Activated T-cell treated with anti-CD3 and anti-CD28 coated beads for 24 hours (primary cell): Measurements from ENCODE around the gene WWOX.

Experiments used
- DNase-seq: peaks from one replicate; pipeline ENCODE4 v3.0.0-alpha.2; 2020; ENCODE audit warnings: low read depth

WWOX gene

DNA sequence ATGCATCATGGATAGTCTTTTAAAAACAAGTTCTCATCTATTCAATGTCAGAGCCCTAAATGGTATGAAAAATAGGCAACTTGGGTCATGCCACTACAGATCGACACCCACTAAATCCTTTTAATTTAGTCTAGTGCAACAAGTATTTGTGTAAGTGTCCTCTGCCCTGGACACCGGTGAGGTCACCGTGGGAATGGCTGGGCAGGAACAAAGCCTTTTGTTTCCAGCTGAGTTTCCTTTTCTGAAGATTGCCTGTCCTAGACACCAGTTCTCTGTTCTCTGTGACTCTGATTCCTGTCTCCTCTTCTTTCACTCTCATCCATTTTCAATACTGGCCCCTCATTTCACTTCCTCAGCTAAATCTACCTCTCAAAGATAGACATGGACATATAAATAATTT, 1054.6 kb downstream of the WWOX start:
- DNase-seq, result no peak

DNA sequence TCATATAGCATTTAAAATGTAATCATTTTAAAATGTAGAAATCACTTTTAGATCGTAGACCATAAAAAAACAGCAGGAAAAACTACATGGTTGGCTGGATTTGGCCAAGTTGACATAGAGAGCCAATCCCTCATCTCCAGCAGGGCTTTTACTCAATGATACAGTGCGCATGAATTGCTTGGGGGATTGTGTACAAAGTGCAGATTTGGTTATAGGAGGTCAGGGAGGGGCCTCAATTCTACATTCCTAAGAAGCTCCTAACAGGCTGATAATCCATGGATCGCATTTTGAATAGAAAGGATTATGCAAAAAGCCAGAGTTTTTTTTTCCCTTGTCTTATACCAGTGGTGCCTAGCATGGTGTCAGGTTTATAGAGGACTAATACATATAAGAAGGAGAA, 1056.0 kb downstream of the WWOX start:
- DNase-seq, result no peak

DNA sequence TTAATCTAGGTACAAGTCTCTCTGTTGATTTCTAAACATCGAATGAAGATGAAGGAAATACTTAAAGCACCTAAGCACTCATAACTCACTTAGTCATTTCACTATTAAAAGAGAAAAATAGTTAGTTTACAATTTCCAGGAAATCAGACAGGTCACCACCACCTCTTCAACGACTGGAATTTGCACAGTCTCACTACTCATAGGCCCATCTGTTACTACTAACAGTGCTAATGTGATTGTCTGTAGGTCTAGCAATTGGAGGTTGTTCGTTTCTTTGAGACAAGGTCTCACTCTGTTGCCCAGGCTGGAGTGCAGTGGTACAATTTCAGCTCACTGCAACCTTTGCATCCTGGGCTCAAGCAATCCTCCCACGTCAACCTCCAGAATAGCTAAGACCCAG, 1056.5 kb downstream of the WWOX start:
- no peak for DNase-seq

DNA sequence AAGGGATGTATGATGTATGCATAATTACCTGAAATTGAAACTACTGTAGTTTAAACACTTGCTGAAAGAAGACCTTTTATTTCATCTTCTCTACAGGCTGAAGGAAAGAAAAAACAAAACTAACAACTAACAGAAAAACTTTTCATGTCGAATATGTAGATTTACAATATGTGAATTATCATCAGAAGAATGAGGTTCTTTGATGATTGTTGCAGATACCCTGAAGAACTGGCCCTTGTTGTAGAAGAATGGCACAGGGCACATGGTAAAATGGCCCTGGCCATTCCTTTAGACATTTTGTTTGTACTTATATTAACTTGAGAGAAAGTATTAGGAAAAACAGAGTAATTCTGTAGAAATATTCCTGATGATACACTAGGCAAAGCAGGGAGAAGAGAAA, 1057.3 kb downstream of the WWOX start:
- DNase-seq, result no peak

DNA sequence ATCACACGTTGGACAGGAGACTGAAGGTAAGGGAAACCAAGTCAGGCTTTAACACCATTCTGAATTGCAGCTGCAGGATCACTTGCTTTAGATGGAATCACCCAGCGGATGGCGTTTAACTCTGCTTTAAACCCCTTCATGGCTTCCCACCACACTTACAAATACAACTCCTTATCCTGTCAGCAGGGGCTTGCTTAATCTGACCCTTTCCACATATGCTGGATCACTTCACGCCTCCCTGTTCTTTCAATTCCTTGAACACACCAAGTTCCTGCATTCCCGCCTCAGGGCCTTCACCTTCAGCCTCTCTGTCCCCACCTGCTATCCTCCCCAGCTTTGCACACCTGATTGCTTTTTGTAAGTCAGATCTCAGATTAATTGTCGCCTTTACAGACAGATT, 1058.9 kb downstream of the WWOX start:
- DNase-seq, result no peak

DNA sequence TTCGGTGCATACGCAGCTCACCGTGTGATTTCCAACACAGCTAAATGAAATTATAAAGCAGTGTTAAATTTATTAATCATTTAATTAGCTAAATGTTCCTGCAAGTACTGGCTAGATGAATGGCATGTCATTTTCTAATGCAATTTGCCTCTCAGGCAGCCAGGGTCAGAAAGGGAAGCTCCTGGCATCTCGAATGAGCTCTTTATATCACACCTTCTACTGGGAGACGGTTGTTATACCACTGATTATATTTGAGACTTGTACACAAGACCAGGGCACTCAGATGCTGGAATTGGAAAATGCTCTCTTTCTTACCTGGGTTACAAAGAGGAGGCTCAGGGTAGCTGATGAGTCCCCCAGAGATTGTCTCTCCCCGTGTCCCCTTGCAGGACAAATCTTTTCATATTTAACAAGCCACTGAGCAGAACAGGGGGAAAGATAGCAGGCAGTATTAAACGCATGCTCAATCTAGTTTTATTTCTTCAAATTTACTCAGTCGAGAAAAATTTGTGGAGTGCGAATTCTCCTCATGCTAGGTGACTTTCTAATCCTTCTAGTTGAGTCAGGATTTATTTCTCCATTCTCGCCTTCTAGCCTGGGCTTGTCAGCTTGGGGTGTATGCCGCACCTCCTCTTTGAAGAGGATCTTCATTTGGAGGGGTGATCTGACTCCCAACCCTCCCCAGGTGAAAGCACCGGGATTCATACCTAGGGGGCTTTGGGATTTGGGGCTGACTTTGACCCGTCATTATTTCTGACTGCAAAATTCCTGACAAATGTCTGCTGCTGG, 1060.0 kb downstream of the WWOX start:
- DNase-seq, result no peak

DNA sequence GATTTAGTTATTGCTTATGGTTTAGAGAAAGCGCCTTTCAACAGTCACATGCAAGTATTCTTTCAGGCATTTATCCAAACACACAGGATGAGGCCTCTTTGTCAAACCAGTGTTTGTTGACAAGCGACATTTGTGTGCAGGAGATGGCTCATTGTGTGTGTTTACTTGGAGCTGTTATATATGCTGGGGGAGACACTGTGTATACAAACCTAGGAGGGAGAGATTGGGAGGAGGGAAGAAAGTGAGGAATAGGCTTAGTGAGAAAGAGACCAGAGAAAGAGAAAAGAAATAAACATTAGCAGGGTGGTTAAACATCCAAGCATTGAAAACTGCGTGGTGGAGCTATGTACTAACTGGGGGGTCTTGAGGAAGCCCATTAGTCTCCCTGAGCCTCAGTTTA, 1063.5 kb downstream of the WWOX start:
- DNase-seq, result no peak

DNA sequence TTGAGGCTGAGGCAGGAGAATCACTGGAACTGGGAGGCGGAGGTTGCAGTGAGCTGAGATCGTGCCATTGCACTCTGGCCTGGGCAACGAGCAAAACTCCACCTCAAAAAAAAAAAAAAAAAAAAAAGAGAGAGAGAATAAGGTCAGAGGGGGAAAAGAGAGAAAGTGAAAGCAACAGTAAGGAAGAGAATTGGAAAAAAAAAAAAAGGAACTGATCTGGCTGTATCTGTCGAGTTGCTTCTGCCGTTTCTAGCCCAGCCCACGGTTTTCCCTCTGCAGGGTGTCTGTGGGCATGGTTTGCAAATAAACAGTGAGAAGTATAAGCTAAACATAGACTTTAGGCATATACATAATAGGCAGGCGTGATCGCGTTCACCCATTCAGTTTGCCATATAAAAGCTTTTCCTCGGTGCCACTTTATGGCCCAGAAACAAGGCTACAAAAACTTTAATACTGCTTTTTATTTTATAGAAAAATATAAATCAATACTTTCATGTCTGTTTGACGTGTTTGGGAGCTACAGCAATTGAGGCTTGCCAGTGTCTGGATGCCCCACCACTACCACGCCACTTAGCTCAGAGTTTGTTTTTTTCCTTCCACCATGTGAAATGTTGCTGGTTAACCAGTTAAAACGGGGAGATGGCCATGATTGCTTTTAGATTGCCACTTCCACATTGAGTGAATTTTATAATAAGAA, 1064.4 kb downstream of the WWOX start:
- DNase-seq, result no peak

DNA sequence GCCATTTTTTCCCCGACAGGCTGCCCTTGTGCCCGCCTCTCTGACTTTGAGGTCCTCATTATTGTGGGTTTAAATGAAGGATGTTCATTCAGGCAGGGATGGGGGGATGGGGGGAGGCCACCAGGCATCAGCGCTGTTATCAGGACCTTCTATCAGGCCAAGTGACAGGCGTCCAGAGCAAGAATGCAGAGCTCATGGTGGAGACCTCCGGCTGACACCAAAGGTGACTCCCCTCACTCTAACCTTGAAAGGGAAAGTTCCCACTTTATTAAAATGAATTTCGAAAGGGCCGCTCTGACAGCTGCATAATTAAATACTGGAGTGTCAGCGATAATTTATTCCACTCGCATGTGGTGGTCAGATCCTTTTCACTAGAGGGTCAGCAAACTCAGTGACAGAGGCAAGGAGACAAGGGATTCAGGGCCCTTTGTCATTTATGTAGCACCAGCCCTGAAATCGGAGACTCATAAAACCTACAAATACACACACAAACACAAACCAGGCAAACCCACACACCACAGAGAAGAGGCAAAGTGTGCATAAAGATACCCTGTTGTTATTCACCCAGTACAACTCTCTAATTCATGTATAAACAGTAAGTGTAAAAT, 1065.0 kb downstream of the WWOX start:
- DNase-seq, result no peak

DNA sequence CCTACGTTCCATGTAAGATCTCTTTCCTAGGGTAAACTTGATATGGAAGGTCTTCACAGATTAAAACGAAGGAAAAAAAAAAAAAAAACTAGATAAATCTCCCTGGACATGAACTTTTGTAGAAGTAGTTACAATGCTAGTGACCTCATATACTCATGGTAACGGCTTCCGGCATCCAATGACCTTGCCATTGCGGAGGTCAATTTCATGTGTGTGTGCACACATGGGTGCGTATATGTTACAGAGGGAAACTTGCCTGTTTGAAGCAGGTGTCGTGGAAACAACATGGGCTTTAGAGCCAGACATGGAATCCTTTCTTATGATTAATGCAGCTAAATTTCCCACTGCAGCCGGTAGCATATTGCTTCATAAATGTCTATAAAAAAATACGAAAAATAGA, 1065.6 kb downstream of the WWOX start:
- DNase-seq, result no peak

DNA sequence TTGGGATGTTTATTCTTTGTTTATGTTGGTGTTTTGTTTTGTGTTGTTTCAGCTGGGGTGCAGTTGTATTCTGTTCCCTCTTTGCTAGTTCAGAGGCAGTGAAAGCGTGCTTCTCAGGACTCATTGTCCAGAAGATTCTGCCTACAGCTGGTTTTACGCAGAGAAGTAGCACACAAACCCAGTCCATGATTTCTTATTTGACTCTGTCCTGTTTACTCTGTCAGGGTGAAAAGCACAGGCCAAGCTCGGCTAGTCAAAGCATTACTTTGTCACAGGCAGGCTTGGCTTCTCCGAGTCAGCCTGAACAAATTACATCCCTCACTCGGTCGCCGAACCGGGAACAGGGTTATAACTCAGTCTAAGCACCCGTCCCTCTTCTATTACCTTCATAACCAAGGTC, 1066.1 kb downstream of the WWOX start:
- DNase-seq, result no peak

DNA sequence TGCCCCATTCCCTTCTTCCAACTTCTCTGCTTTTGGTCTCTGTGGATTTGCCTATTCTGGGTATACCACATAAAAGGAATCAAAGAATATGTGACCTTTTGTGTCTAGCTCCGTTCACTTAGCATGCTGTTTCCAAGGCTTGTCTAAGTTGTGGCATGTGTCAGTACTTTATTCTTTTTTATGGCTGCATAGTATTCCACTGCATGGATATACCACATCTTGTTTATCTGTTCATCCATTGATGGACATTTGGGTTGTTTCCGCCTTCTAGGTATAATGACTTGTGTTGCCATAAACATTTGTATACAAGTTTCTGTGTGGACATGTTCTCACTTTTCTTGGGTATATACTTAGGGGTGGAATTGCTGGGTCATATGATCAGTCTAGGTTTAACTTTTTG, 1068.4 kb downstream of the WWOX start:
- no peak for DNase-seq

DNA sequence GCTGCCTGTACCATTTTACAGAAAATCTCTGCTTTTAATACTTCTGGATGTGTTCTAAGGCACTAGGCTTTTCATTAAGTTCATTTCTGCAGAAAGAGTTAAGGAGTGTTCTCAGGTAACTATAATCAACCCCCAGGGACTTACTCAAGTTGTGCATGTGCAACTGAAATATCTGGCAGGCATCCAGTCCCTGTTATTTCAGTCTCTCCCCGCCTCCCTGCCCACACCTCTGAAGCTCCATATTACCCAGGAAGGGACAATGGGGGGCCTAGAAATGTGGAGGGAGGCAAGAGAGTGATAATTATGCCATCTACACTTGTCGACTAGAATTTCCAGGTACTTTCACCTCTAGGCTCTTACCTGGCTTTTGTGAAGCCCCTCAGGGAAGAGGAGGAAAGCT, 1068.9 kb downstream of the WWOX start:
- DNase-seq, result no peak

DNA sequence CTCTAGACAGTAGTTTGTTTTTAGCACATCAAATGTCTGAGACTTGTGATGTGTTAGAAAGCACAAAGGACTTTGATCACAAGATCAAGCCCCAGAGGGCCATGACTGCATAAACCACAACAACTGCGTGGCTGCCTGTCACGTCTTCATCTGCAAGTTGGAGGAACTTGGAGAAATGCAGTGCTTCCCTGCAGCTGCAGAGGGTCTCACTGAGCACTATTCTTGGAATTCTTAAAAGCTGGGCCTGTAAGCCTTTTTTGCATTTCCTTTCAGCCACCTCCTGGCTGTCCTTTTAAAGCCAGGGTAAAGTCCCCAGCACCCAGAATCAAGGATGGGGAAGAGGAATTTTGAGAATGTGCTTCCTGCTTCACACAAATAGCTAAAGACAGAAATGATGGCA, 1069.8 kb downstream of the WWOX start:
- DNase-seq, result no peak

DNA sequence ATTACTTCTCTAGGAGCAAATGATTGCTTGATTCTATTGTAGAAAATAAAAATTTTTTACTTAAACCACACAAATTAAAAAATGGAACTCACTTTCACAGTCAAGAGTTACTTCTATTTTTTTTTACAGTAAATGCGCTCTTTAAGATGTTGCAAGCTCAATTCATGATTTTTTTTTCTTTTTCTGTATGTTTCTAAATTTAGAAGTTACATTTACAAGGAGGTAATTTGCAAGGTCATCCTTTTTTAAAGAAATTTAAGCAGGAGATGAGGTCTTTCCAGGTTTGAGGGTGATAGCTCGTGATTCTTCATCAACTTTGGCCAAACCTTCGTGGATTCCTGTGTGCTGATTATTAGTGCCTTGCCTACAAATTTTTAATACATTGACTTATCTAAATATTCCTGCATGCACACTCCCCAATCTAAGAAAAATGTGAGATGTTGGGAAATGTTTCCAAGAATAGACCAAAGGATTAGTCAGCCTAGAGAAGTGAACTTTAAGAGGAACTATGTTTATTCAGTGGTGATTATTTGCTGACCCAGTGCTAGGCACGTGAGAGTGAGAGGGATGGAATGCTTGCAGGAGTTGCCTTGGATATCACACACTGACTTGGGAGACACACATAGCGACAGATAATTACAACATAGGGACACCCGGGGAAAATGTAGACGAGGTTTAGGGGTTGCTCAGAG, 1071.2 kb downstream of the WWOX start:
- no peak for DNase-seq

DNA sequence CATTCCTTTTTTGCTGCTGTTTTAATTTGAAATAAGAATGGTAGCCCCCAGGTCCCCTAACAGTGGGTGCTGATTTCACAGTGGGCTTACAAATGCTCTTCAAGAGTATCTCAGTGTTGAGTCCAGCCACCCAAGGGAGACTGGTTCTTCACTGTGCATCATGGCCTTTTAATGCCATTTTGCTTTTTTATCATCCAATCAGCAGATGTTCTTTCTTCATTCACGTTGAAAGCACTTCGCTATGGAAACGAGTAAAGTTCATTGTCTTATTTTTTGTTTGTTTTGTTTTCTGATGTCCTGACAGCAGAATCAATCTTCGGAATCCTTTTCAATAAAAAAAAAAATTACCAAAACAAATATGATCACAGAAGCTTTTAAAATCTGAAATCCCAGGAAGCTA, 1072.0 kb downstream of the WWOX start:
- DNase-seq, result no peak

DNA sequence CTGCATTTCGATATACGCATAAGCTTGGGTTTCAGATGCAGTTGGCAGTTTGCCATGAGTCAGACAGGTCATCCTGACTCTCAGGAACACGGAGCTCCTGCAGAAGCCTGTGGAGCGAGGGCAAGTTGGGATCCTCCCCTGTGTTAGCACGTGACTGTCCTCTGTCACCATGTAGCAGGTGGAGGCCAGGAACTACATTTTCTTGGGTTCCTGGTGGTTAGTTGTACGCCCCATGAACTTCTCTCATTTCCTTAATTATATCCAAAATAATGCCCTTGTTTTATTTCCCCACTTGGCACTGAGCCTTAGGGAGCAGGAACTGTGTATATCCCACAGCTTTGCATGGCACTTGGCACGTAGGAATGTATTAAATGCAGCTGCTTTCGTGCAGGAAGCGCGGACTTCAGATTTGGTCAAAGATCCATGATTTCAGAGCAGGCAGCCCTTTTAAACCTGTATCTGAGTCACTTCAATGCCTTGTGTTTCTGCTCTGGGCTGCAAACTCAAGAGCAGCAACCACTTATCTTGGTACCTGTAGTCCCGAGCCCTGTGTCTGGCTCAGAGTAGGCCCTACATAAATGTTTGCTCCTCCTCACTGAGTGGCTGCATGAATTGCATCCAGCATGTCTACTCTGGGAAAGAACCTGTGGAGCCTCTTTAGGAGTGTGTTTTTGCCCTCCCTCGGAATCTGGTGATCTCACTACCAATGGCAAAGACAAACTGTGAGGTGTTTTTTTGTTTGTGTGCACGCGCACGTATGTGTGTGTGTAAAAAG, 1072.7 kb downstream of the WWOX start:
- no peak for DNase-seq

DNA sequence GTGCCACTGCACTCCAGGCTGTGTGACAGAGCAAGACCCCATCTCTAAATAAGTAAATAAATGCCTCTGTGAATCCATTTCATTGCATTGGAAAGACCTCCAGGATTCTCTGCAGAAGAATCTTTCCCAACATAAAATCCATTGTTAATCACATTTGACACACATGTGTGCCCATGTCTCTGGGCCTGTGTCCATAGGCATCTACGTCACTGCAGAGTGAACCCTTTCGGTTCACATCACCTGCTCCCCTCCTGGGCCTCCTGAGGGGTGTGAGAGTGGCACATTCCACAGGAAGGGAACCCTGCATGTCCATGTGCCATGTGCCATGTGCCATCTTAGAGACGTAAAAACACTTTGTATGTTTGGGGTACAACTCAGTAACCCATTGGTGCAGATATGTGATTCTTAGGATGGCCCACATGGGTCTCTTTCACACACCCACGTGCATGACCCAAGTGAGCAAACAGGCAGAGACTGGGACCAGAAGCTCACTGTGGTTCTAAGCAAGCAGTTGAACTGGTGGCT, 1073.6 kb downstream of the WWOX start:
- no peak for DNase-seq

DNA sequence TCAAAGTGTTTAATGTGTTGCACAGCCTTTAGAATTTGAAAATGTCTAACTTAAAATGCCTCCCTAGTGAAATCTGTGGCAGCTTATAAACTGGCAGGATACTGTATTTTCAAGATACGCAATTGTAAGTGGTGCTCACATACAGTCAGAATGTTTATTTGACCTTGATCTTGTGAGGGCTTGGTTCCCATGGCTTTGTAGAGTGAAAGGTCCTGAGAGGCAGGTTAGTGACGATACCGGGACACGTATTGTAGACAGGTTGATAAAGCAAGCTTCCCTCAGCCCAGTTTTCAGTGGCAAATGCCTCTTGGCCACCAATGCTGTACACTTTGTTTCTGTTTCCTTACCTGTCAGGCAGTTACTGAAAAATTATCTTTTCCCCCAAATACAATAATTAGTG, 1074.5 kb downstream of the WWOX start:
- no peak for DNase-seq

DNA sequence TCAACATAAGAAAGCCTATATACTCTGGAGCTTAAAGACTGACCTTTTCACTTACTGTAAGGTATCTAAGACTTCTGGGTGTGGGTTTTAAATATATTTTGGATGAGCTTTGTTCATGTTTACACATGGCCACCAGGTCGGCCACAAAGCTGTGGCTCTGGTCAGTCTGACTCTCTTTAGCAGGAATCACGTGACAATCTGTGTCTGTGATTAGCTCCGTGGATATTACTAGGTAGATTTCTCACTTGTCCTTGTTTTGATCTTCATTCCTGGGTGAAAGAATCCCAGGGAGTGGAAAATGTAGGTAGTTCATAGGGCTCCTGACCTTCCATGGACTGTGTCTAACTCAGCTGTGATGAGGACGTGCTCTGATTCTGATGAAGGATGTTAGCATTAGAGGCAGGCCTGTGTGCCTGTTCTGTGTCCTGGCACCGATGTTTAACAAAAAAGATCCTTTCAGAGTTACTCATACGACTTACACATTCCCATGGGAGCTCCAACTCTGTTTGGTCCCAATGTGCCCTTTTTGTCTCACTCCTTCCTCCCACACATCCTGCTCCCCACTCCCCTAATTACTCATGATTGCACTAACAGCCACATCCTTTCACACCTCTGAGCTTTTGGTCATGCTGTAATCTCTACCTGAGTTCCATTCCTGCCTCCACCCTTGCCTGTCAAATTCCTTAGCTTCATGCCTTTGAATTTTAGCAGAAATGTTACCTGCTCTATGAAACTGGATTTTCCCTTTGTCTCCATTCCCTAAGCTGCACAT, 1076.0 kb downstream of the WWOX start:
- no peak for DNase-seq

DNA sequence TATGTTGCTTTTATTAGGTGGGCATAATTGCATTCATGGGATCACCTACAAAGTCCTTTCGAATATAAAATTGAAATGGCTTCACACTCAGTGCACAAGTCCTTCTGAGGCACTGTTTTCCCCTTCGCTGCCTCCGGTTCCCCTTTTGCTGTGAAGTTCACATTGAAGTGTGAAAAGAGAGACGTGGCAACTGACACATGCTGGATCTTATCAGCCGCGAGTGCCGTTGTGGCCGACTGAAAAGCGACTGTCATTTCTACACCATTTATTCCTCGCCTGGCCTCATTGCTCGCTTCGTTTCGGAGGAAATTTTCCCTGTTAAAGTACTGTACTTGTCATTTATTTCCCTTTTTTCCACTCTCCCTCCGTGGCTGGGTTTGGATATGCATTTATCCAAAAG, 1077.6 kb downstream of the WWOX start:
- no peak for DNase-seq
